Activated gamma-delta T cell treated with Interleukin-2 at 50 U/mL for 16 hours (primary cell): Measurements from ENCODE around the gene KLHL34.

Source experiments
- DNase-seq: peaks from one replicate; pipeline ENCODE4 v3.0.0-alpha.2; 2020

Gene KLHL34, protein sequence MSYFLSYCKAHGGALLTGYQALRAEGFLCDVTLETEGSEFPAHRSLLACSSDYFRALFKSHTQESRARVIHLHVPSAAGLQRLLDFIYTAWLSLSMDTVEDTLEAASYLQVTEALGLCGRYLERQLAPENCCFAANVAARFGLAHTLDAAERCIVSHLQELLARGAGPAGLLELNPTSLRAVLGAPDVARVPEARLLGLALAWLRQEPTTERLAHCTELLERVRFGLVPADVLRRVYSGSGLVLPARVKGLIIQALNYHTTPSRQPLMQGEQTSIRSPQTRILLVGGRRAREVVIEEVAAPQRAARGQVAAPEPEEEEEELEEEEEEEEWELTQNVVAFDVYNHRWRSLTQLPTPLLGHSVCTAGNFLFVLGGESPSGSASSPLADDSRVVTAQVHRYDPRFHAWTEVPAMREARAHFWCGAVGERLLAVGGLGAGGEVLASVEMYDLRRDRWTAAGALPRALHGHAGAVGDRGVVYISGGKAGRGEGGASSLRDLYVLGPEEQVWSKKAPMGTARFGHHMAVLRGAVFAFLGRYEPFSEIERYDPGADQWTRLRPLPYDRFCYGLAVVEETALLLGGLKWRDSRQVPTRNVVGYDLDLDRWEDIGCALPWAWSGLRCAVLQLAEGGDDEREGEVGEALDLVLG

DNA sequence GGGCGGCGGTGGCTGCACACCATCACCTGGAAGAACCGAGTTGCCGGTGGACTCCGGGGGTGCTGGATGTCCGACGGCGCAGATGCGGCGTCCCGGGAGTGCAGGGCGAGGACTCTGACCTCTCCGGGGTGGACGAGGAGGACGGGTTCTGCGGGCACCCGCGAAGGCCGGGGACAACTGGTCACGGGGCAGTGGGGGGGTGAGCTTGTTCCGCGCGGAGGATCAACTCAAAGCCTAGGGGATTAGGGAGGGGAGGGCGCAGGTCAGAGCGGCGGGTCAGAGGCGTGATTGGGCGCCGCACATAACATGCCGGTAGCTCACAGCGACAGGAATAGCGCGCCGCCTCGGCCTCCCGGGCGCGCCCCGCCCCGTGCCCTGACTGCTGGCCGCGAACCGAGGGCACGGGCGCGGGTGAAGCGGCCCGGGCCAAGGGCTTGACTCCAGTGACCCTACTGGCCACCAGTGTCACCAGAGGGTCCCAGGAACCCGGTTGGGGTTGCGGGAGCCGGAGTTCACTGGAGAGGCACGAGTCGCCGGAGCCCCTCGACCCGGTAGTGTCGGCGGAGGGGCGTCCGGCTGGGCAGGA, at the start of gene KLHL34:
KLHL34 (minus strand) TSS at position 179 of the 586 bp plus-strand sequence. CDS start 542 bp downstream, outside the sequence.
- DNase-seq: no peak

DNA sequence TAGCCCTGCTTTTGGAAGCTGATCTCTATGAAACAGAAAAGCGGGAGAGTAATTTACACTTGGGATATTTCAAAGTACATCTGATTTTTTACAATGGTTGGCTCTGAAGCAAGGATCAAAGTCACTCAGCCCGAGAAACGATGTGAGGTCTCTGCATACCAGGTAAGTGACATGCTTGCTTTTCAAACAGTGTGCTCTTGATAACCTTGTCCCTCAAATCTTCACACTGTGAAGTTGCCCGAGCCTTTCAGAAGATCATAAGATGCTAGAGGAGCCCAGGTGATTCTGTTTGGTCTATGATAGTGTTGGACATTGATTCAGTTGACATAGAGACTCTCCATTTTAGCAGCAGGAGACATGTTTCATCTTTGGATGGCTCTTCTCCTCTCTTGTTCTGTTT, 47.1 kb upstream of the KLHL34 start:
- DNase-seq: no peak

DNA sequence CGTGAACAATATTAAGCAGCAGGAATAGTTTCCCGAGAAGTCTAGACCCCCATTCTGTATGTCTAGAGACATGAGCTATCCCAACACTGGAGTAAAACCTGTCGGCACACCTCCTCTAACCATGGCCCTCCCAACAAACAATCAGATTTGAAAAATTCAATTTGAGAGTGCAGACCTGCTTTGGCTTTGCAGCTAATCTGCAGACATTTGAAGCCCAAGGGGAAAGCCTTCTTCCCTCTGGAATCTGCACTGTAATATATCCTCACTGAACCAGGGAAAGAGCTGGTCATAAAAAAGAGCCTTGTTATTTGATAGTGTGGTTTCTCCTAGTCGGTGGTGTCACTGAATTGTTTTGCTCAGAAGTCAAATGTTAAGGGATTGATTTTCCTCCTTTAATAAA, 44.6 kb upstream of the KLHL34 start:
- DNase-seq: no peak

DNA sequence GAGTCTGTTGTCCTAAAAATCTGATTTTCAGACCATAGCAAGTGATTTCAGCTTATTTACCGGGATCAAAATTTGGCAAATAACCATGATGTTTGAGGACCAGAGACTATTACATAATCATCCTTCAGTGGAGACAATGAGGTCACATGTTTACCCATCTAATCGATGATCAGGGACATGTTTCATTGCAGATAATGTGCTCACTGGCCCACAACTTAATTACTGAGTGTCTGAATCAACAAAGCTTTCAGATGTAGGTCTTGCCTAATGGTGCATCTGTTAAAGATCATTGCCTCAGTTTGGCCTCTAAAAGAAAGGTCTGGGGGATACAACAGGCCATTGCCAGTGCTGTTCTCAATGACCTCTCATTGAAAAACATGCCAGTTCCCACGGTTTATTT, 42.8 kb upstream of the KLHL34 start:
- DNase-seq: no peak

DNA sequence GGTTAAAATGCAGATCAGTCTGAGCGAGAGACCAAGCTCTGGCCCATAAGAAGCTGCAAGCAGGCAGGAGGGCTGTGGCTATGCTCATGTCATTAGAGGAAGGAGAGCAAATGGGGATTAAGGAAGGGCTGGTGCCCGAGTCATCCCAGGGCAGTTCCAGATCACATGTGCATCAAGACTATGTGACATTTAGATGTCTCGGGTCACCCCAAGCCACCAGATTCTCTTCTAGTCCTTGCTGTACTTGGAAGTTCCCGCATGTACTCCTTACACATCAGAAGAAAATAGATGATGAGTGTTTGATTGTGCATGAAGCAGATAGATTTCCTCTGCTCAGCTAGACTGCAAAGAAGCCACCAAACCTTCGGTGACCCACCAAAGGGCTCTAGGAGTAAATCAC, 42.1 kb upstream of the KLHL34 start:
- DNase-seq: no peak

DNA sequence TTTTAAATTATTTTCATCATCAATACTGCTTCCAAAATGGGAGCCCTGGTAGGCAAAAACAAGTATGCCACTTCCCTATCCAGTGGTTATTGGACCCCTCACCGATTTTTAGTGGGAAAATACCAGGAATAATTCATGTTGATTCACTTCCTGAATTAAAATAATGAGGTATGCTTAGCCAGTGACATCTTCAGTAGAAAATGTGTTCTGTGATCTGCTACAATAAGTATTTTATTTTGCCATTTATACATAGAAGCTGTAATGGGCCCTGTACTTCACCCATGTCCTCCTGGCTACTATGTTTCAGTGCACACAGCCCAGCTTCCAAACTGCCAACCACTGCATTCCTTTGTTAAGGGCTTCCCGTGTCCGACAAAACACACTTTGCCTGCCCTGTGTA, 41.0 kb upstream of the KLHL34 start:
- no peak for DNase-seq

DNA sequence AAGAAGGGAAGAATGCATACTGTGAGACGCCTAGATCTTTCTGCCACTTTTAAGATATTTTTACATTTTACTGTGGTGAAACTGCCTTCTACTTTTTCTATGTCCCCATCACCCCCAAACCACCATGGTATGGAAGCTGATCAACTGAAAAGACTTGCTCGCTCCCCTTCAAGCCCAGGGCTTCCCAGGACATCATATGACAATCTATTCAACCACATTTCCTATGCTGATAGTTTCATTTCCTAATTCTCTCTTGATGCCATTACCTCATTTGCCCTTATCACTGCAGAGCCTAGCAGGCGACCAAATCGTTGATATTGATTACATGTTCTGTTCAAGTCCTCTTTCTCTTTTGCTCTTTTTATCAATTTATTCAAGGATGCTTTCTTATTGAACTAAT, 40.1 kb upstream of the KLHL34 start:
- DNase-seq: no peak

DNA sequence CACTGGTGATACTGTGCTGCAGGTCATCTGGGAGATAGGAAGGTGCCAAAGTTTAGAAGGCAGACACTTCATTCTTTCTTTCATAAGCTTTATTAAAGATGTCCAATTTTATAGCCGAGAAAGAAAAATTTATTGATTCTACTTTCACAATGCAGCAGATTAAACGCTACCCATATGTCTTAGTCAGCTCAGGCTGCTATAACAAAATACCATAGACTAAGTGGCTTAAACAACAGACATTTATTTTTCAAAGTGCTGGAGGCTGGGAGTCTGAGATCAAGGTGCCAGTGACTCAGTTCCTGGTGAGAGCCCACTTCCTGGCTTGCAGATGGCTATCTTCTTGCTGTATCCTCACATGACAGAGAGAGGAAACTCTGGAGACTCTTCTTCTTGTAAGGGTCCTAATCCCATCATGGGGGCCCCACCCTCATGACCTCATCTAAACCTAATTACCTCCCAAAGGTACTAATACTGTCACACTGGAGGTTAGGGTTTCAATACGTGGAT, 33.4 kb upstream of the KLHL34 start:
- no peak for DNase-seq

DNA sequence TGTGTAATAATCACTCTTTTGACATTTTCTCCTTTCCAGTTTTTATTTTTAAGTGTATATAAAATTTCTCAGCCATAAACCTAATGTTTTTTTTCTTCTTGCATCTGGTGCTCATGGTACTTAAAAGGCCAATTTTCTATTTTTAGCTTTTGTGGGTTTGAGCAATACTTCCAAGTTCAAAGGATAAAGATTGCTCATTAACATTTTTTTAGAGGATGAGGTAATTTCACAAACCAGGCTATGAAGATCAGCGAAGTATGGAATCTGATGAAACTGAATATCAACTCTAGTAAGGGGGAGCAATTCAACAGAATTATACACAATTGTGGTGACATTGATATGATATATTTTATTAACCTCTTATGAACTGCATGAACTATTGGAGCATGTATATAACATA, 25.8 kb upstream of the KLHL34 start:
- no peak for DNase-seq

DNA sequence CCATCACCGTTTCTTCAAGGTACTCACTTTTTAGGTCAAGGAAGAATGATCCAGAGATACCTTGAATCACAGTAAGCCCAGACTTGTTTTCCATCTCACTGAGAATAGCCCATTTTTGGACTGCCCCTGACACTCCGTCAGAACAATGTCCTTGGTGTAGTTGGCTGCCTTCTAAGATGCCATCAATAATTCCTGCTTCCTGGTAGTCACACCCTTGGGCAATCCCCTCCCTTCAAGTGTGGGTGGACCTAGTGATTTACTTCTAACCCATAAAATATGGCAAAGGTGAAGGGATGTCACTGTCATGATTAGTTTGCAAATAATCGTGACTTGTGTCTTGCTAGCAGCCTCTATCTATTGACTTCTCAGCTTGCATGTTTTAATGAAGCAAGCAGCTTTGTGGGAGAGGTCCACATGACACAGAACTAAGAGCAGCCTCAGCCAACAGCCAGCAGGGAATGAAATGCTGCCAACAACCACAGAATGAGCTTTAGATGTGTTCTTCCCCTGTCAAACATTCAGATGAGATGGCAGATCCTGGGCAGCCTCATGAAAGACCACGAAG, 20.0 kb upstream of the KLHL34 start:
- no peak for DNase-seq

DNA sequence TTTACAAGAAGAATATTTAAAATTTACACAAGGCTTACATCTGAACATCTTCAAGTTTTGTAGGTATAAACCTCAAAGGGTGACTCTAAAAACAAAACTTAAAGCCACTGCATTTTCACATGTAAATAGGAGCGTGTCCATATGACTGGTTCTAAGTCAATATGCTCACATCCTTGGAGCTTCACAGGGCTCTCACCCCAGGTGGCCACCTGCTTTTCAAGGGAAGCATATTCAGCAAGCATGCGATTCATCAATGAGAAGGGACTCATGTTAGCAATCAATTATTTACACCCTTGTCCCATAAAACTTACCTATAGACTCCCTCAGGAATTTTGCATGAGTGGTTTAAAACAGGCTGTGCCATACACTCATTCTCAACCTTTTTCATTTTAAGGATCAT, 17.8 kb upstream of the KLHL34 start:
- no peak for DNase-seq

DNA sequence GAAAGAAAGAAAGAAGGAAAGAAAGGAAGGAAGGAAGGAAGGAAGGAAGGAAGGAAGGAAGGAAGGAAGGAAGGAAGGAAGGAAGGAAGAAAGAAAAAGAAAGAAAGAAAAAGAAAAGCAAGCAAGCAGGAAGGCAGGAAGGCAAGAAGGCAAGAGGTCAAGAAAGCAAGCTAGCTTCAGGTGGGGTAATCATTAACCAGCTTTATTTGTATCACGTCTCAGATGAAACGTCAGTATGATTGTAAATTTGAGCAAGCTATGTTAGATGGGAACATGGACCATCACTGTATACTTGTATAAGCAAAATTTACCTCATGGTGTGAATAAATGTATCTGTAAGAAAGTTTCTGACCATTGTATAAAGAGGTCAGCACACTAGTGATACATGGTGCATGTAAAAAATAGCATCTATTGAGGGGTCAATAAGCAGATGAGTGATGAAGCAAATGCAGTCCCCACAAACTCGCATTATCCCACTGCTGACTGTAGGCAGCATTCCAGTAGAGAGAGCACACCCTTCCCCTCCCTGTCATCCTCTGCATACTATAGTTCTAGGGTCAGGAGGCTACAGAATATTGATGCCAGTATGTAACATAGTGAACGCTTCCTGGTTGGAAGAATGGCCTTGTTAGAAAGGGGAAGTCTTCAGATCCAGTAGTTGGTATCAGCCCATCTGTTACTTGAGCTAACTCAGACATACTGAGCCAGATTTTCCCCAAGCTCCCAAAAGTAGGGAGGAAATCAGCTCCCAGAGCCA, 16.5 kb upstream of the KLHL34 start:
- DNase-seq: no peak

DNA sequence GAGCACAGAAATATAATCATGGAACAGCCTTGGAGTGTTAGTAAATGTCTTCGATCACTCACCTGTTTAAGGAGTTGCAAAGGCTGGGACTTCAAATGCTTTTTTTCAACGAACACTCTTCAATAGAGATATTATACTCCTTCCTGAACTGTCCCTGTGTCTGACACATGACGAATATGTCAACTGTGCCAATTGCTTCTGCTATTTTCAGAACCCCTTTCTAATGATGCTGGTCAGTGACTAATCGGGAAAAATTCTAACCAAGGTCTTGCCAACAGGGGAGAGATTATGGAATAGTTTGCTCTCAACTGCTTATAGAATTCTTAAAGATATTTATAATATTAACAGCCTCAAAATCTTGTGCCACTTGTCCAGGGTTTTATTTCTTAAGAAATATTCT, 8.5 kb upstream of the KLHL34 start:
- DNase-seq: no peak

DNA sequence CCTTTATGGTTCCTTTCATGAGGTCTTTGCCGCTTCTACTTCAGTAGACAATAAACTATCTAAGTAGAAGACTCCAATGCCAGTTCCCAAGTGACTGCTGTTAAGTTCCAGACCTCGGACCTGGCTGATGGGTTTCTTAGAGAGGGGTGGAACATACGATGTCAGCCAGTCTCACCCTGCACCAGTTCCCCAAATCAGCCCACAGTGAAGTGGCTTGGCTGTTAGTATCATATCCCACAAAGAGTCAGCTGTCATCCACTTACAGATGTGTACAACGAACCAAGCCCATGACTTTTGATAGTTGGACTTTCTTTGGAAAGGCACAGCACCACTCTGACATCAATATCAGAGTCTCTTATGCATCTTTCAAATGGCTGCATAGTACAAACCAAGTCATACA, 8.1 kb upstream of the KLHL34 start:
- DNase-seq: no peak

DNA sequence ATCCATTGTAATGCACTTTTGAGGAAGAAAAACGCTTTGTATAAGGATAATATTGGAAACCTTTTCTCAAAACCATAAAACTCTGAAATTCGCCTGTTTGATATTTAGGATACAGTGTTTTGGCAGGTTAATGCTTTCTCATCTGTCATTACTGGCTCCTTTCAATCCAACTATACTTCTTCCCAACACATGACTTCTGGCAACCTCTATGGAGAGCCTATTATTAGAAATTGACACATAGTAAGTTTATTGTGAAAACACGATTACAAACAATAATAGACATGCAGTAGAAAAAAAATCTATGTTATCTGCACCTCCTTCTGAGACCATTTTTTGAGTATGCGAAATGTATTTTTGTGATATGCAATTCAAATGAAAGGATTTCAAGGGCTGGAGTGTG, 4.6 kb upstream of the KLHL34 start:
- DNase-seq: no peak

DNA sequence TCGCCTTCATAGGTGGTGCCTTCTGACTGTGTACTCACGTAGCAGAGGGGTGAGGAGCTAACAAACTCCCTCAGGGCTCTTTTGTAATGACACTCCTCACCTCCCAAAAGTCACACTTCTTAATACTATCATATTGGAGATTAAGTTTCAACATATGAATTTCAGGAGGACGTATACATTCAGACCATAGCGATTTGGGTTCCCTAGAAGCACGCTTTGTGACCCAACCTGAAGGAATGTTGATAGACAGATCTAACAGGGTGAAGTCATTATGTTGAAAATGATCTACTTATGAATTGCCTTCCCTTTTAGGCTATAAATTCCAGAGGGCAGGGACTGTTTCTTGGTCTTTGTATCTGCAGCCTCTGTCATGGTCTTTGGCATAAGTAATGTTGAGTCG, 3.2 kb upstream of the KLHL34 start:
- no peak for DNase-seq

DNA sequence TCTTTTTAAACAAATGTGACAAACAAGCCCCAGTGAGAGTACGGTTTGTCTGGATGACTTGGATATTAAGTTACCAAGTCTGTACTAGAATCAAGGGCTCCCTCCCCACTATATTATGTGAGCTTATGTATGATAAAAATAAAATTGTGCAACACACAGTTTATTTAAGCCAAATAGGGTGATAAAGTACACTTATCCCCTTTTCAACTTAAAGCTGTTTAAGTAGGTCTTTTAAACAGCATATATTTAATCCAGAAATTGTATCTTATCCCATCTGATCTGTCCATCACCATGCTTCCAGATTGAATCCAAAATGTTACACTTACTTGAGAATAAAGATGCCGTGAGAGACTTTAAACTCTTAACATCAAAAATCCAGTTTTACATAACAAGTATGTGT, 2.0 kb upstream of the KLHL34 start:
- DNase-seq: no peak

DNA sequence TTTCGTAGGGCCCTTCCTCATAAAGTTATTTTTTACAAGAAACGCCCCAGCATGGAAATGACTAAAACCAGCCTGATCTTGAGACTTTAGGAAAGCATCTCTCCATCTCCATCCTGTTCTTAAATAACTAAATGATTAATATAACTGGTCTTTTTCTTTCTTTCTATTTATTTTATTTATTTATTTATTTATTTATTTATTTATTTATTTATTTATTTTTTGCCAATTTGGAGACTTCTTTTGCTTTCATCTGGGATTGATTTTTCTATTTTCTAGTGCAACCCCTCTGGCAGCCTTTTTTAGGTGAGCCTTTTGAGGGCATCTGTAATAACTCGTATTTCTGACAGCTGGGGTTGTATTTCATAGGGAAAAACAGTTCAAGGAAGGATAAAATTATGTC, 1.2 kb upstream of the KLHL34 start:
- DNase-seq: no peak

DNA sequence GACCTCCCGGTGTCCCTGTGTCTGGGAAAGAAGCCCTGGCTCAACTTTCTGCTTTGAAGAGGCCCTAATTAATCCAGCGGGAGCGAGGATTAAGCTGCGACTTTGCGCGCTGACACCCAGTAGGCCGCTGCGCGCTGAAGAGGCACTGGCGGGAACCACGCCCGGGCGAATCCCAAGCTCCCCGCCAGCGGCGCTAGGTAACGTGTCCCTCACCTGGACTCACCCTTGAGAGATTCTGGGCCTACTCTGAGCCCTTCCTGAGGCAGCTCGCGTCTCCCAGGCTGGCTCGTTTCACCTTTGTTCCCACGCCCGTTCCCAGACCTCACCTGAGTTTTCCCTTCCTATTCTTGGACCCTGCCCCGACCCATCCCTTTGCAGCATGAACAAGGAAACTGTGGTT, 616 bp upstream of the KLHL34 start:
- no peak for DNase-seq

DNA sequence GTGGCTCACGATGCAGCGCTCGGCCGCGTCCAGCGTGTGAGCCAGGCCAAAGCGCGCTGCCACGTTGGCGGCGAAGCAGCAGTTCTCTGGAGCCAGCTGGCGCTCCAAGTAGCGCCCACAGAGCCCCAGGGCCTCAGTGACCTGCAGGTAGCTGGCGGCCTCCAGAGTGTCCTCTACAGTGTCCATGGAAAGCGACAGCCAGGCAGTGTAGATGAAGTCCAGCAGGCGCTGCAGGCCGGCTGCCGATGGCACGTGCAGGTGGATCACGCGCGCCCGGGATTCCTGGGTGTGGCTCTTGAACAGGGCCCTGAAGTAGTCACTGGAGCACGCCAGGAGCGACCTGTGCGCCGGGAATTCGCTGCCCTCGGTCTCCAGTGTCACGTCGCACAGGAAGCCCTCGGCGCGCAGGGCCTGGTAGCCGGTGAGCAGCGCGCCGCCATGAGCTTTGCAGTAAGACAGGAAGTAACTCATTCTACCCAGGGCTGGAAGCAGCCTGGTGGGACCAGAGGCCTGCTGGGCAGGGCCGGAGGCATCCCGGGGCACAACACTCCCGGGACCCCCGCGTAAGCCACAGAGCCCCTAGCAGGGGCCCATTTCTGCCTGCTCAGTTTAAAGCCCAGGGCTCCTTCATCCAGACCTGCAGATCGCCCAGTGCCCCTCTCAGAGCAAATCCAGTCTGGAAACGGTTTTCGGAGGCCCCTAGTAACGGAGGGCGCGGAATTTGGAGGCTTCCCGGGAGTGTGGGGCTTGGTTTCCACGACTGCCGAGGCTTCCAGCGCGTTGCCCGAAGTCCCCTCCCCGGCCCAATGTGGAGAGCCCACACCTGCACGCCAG, 595 bp downstream of the KLHL34 start:
- DNase-seq: no peak

DNA sequence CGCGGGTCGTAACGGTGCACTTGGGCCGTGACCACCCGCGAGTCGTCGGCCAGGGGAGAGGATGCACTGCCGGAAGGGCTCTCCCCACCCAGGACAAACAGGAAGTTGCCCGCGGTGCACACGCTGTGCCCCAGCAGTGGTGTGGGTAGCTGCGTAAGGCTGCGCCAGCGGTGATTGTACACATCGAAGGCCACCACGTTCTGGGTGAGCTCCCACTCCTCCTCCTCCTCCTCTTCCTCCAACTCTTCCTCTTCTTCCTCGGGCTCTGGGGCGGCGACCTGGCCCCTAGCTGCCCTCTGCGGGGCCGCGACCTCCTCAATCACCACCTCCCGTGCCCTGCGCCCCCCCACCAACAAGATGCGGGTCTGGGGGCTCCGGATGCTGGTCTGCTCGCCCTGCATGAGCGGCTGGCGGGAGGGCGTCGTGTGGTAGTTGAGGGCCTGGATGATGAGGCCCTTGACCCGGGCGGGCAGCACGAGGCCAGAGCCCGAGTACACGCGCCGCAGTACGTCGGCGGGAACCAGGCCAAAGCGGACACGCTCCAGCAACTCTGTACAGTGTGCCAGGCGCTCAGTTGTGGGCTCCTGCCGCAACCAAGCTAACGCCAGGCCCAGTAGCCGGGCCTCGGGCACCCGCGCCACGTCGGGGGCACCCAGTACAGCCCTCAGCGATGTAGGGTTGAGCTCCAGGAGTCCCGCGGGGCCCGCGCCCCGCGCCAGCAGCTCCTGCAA, 1.4 kb downstream of the KLHL34 start:
- no peak for DNase-seq
